Fibroblast of the aortic adventitia (primary cell): ENCODE data around the gene ACY1. TPM values are rescaled to one million over a fixed set of nuclear protein-coding genes. Genes with fewer than 3 reads are reported as not detected.

ENCODE experiments used
- DNase-seq: peaks from one replicate; pipeline ENCODE4 v3.0.0-alpha.2; 2010; ENCODE audit warnings: low read depth
- H3K4me3 ChIP-seq: 2 replicates; pipeline ENCODE4 v1.5.1; 2011; ENCODE audit warnings: low read depth, mild to moderate bottlenecking, control low read depth, low read length, moderate library complexity
- CTCF ChIP-seq: IDR thresholded peaks from 2 replicates; pipeline ENCODE4 v1.5.1; 2011; ENCODE audit warnings: mild to moderate bottlenecking, low read length, control low read depth, inconsistent platforms; ENCODE audit not compliant: insufficient read depth
- total RNA-seq: library from RNA; depleted of rRNA; stranded (reverse); fragments of >200 nt; gene quantifications from 2 replicates; pipeline ENCODE4 v1.2.3, GENCODE V29; 2012; ENCODE audit warnings: low replicate concordance

ACY1 gene
- total RNA-seq, 1 donor = 26.7 TPM

- TF ChIP-seq CTCF = no peak
- H3K4me3 ChIP-seq = peak overlapping the region; percentile 70
- DNase-seq = peak; percentile 49
These were observed 7.3 kb upstream of the ACY1 start for GRCh38 chr3:51975852-51976549.

DNA sequence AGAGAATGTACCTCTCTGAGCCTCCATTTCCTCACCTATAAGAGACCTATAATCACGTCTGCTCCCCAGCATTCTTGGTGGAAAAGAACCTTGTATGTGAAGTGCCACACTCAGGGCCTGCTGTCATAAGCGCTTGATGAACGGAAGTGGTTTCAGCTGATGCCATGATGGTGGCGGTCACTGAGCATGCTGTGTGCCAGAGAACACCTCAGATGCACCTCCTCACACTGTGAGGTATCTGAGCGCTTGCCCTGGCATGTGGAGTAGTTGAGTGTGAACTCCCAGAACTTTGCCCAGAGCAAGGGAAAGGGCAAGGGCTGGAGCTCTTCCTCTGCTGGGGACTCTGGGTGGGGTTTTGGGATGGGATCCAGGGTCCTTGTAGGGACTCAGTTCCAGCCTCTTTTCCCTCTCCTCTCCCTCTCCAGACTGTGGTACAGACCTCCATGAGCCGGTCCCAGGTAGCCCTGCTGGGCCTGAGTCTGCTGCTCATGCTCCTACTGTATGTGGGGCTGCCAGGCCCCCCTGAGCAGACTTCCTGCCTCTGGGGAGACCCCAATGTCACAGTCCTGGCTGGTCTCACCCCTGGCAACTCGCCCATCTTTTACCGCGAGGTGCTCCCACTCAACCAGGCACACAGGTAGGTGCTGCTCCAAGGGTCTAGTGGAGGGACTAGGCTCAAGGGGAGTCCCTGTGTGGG lies 5.7 kb upstream of the ACY1 start:
- H3K4me3 ChIP-seq = no peak overlapping the region
- TF ChIP-seq CTCF = no peak
- no peak for DNase-seq

- no peak overlapping the region for H3K4me3 ChIP-seq
- TF ChIP-seq CTCF = no peak
- no peak for DNase-seq
These were observed 5.2 kb upstream of the ACY1 start for GRCh38 chr3:51978143-51978502.

DNA sequence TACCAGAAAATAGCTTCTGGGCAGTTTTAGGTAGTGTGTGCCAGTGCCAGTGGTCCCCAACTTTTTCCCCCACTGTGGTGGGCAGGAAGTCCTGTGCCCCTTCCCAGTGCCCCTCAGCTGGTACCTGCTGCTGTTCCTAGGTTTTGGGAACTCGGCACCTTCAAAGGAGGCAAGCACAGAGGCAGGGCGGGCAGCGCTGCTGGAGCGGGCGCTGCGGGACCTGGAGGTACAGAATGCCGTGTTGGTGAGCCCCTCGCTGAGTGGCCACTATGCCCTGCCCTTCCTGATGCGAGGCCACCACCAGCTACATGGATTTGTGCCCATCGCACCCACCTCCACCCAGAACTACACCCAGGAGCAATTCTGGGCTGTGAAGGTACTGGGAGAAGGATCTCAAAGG lies 3.1 kb upstream of the ACY1 start:
- H3K4me3 ChIP-seq = no peak overlapping the region
- DNase-seq = no peak
- TF ChIP-seq CTCF = no peak

GRCh38 chr3:51982352-51982837 lies 940 bp upstream of the ACY1 start:
- TF ChIP-seq CTCF = peak; percentile 57
- peak overlapping the region; percentile 62 for H3K4me3 ChIP-seq
- no peak for DNase-seq

- DNase-seq = no peak
- TF ChIP-seq CTCF = no peak
- H3K4me3 ChIP-seq = peak overlapping the region; percentile 62
These were observed 388 bp downstream of the ACY1 start for GRCh38 chr3:51983578-51984268.
